Stimulated activated CD4-positive, alpha-beta T cell treated with anti-CD3 and anti-CD28 coated beads, Interleukin-2, amount 100 ng/mL, for 4 hours (primary cell): Measurements from ENCODE around the gene PEX3.
"Not testable (repeated sequence)": the region's sequence is repeated elsewhere in the genome, so short reads cannot be mapped to it uniquely, and the experiment has no call there.

Experiments
- DNase-seq: peaks from one replicate; pipeline ENCODE4 v3.0.0-alpha.2; 2020; ENCODE audit warnings: low read depth

Gene PEX3

GRCh38 chr6:143506620-143507019 is 56.0 kb downstream of the PEX3 start:
- DNase-seq, result no peak

GRCh38 chr6:143507358-143508145 is 56.9 kb downstream of the PEX3 start:
- no peak for DNase-seq

- not testable (repeated sequence) for DNase-seq
Measured at GRCh38 chr6:143510326-143510725, 59.7 kb downstream of the PEX3 start.

GRCh38 chr6:143510991-143511891 is 60.6 kb downstream of the PEX3 start, which contains the start of gene FUCA2:
Gene FUCA2, minus strand, starts transcription at chr6:143511720. Its CDS starts 86 bp downstream, at chr6:143511634.
- peak; percentile 57 for DNase-seq

GRCh38 chr6:143513410-143513809 is 62.8 kb downstream of the PEX3 start:
- DNase-seq, result no peak

- no peak for DNase-seq
Measured at GRCh38 chr6:143515061-143515760, 64.6 kb downstream of the PEX3 start.

GRCh38 chr6:143515766-143516355 is 65.3 kb downstream of the PEX3 start:
- DNase-seq, result no peak

GRCh38 chr6:143516690-143517446 is 66.3 kb downstream of the PEX3 start:
- DNase-seq, result no peak

- DNase-seq, result no peak
Measured at GRCh38 chr6:143517447-143517773, 66.8 kb downstream of the PEX3 start.

- DNase-seq, result no peak
Measured at GRCh38 chr6:143522039-143522600, 71.5 kb downstream of the PEX3 start.

- DNase-seq, result no peak
Measured at GRCh38 chr6:143525356-143525755, 74.8 kb downstream of the PEX3 start.

GRCh38 chr6:143527677-143528076 is 77.1 kb downstream of the PEX3 start:
- DNase-seq, result no peak

GRCh38 chr6:143528164-143528811 is 77.7 kb downstream of the PEX3 start:
- no peak for DNase-seq

GRCh38 chr6:143529095-143529494 is 78.5 kb downstream of the PEX3 start:
- DNase-seq, result no peak

- no peak for DNase-seq
Measured at GRCh38 chr6:143531720-143532499, 81.3 kb downstream of the PEX3 start.

- no peak for DNase-seq
Measured at GRCh38 chr6:143535189-143535614, 84.6 kb downstream of the PEX3 start.

GRCh38 chr6:143536461-143536865 is 85.9 kb downstream of the PEX3 start:
- DNase-seq, result no peak

- peak; percentile 39 for DNase-seq
Measured at GRCh38 chr6:143536866-143537691, 86.5 kb downstream of the PEX3 start.

GRCh38 chr6:143538374-143538773 is 87.8 kb downstream of the PEX3 start:
- DNase-seq, result no peak
